HepG2 (cell line): Measurements from ENCODE around the gene CNGA1. TPM values are rescaled to one million over a fixed set of nuclear protein-coding genes. Genes with fewer than 3 reads are reported as not detected.

Source experiments
- AHDC1 ChIP-seq: sonication (generic); formaldehyde crosslinking; IDR thresholded peaks from 2 replicates; pipeline ENCODE4 v1.5.1; 2020; ENCODE audit warnings: mild to moderate bottlenecking, missing genetic modification reagents, borderline replicate concordance
- ASH2L ChIP-seq: fragments of 300-600, 200-600 bp; sonication (generic); IDR thresholded peaks from 2 replicates; pipeline ENCODE4 v1.7.0; 2017; ENCODE audit warnings: low read depth, mild to moderate bottlenecking, moderate library complexity, mixed read lengths, low read length; ENCODE audit not compliant: insufficient read length
- CHD4 ChIP-seq: fragments of 200-600 bp; sonication (generic); IDR thresholded peaks from 2 replicates; pipeline ENCODE4 v1.7.0; 2017; ENCODE audit warnings: mild to moderate bottlenecking, low read length, borderline replicate concordance
- ELF3 ChIP-seq: IDR thresholded peaks from 2 replicates; pipeline ENCODE4 v1.6.1; 2016; ENCODE audit warnings: missing genetic modification reagents, missing compliant biosample characterization
- ESRRA ChIP-seq: sonication (generic); formaldehyde crosslinking; IDR thresholded peaks from 2 replicates; pipeline ENCODE4 v1.5.1; 2020; ENCODE audit warnings: mild to moderate bottlenecking, low read depth, missing genetic modification reagents
- FOXA1 ChIP-seq, 2 experiments: fragments of 450-650 bp in 1 of 2; sonication (generic) in 1 of 2; formaldehyde crosslinking in 1 of 2; IDR thresholded peaks; 2 replicates each; pipeline versions ENCODE4 v1.4.0 to v1.6.1; 2016 to 2020; ENCODE audit warnings: missing genetic modification reagents in 1 of 2
- FOXA3 ChIP-seq: IDR thresholded peaks from 2 replicates; pipeline ENCODE4 v1.6.1; 2016; ENCODE audit warnings: missing genetic modification reagents, missing compliant biosample characterization
- GABPA ChIP-seq, 2 experiments: IDR thresholded peaks; 2 replicates each; pipeline ENCODE4 v1.6.1; 2011 to 2016; ENCODE audit warnings: low read depth in 2 of 2, low read length in 1 of 2, missing biosample characterization in 1 of 2, missing genetic modification characterization in 1 of 2
- GATAD2A ChIP-seq: IDR thresholded peaks from 2 replicates; pipeline ENCODE4 v1.6.1; 2016
- HNRNPLL ChIP-seq: fragments of 200-400 bp; formaldehyde crosslinking; IDR thresholded peaks from 2 replicates; pipeline ENCODE4 v1.6.1; 2017; ENCODE audit warnings: mild to moderate bottlenecking, low read depth, low read length; ENCODE audit not compliant: poor library complexity, severe bottlenecking
- JARID2 ChIP-seq: sonication (generic); formaldehyde crosslinking; IDR thresholded peaks from 2 replicates; pipeline ENCODE4 v1.8.1; 2023; ENCODE audit warnings: missing genetic modification reagents, inconsistent platforms; ENCODE audit not compliant: insufficient replicate concordance
- MED1 ChIP-seq: sonication (generic); formaldehyde crosslinking; IDR thresholded peaks from 2 replicates; pipeline ENCODE4 v1.4.0; 2020; ENCODE audit warnings: missing genetic modification reagents
- NCOR1 ChIP-seq: fragments of 200-600 bp; sonication (generic); IDR thresholded peaks from 2 replicates; pipeline ENCODE4 v1.7.0; 2017; ENCODE audit warnings: antibody characterized with exemption, low read length, borderline replicate concordance
- PAXIP1 ChIP-seq: sonication (generic); formaldehyde crosslinking; conservative IDR thresholded peaks from 2 replicates; pipeline ENCODE4 v1.4.0; 2020; ENCODE audit warnings: mild to moderate bottlenecking, missing genetic modification reagents, moderate library complexity
- RARA ChIP-seq: IDR thresholded peaks from 2 replicates; pipeline ENCODE4 v1.6.1; 2016; ENCODE audit warnings: missing genetic modification reagents, missing compliant biosample characterization
- RXRB ChIP-seq: IDR thresholded peaks from 2 replicates; pipeline ENCODE4 v1.6.1; 2016; ENCODE audit warnings: borderline replicate concordance, missing genetic modification reagents, missing compliant biosample characterization
- SMARCC2 ChIP-seq: fragments of 450-650 bp; IDR thresholded peaks from 2 replicates; pipeline ENCODE4 v1.6.1; 2017; ENCODE audit warnings: antibody characterized with exemption, mild to moderate bottlenecking
- TBX2 ChIP-seq: sonication (generic); formaldehyde crosslinking; IDR thresholded peaks from 2 replicates; pipeline ENCODE4 v1.5.0; 2020; ENCODE audit warnings: missing genetic modification reagents, mild to moderate bottlenecking, borderline replicate concordance
- ZNF292 ChIP-seq: sonication (generic); formaldehyde crosslinking; IDR thresholded peaks from 2 replicates; pipeline ENCODE4 v1.8.1; 2022; ENCODE audit warnings: mild to moderate bottlenecking, low read depth, missing genetic modification reagents, borderline replicate concordance
- ZNF513 ChIP-seq: sonication (generic); formaldehyde crosslinking; conservative IDR thresholded peaks from 2 replicates; pipeline ENCODE4 v1.5.0; 2020; ENCODE audit warnings: missing genetic modification reagents
- polyA plus RNA-seq, 8 experiments: library from polyadenylated mRNA; depleted of rRNA in 3 of 8; stranded (reverse) in 7 of 8; unstranded in 1 of 8; fragments of >200 nt; fragmentation: Illumina TruSeq in 4 of 8; extraction: Trizol in 4 of 8; gene quantifications; 2 replicates each; pipeline versions ENCODE4 v1.2.1 to v1.2.3, GENCODE V29; 2011 to 2016; ENCODE audit warnings: low read depth in 4 of 8, missing spikeins in 1 of 8, mixed read lengths in 1 of 8; ENCODE audit not compliant: insufficient read depth in 1 of 8
- total RNA-seq, 5 experiments: library from RNA; depleted of rRNA; stranded (reverse); fragments of >200 nt; fragmentation: Illumina TruSeq; extraction: Trizol; gene quantifications; 2 replicates each; pipeline ENCODE4 v1.2.3, GENCODE V29; 2016; ENCODE audit warnings: low read depth in 1 of 5

Gene CNGA1
- total and polyA plus RNA-seq, 2 of the 13 experiments (the other 11 are each of a cell fraction or from before 2014, with no cell fraction given): 0.22 to 0.40 TPM

- TF ChIP-seq ESRRA (CRISPR knock-in tag) (peak; percentile 95), ZNF513 (no peak), GABPA (IDR thresholded peaks at IDR 0.05; ENCODE audit: low read depth, low read length) (no peak), GABPA (CRISPR knock-in tag; IDR thresholded peaks at IDR 0.05; ENCODE audit: low read depth) (peak; percentile 54), ASH2L (peak; percentile 34), RARA (peak; percentile 67), SMARCC2 (no peak), ELF3 (CRISPR knock-in tag) (peak; percentile 80; the same call in 1 of the 2 replicates), FOXA1 (IDR thresholded peaks at IDR 0.05) (no peak), FOXA1 (CRISPR knock-in tag; IDR thresholded peaks at IDR 0.05) (peak; percentile 67), RXRB (CRISPR knock-in tag) (peak; percentile 91), ZNF292 (CRISPR knock-in tag) (peak; percentile 51; the same call in 1 of the 2 replicates), AHDC1 (CRISPR knock-in tag) (peak; percentile 94), CHD4 (0 out of 2 replicates have a peak, but pooled peaks have one; percentile 76), MED1 (CRISPR knock-in tag) (peak; percentile 43; the same call in 1 of the 2 replicates), NCOR1 (peak; percentile 56; the same call in 1 of the 2 replicates), HNRNPLL (no peak), TBX2 (CRISPR knock-in tag) (peak; percentile 63; the same call in 1 of the 2 replicates), FOXA3 (CRISPR knock-in tag) (peak; percentile 77), PAXIP1 (peak; percentile 88), GATAD2A (CRISPR knock-in tag) (peak; percentile 73), JARID2 (CRISPR knock-in tag) (no peak)
Measured at GRCh38 chr4:48038666-48039065, 22.2 kb upstream of the CNGA1 start (continued).
